ENCODE measurements around the gene LYZL1. TPM values are rescaled to one million over a fixed set of nuclear protein-coding genes. Genes with fewer than 3 reads are reported as not detected.

The LYZL1 gene
- total and polyA plus RNA-seq, 2 of the 8 experiments (the other 6 are each of a cell fraction or from before 2014, with no cell fraction given), result not detected

DNA sequence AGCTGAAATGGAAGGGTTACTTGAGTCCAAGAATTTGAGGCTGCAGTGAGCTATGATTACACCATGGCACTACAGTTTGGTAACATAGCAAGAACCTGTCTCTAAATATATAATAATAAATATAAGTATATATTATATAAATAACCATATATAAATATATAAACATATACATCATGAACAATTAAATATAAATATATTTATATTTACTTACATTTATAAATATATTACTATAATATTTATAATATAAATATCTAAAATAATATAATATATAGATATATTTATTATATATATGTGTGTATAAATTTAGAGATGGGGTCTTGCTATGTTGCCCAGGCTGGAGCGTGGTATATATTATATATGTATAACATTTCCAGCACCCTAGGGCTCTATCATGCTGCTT, 42.4 kb upstream of the LYZL1 start:
- Histone ChIP-seq H4K20me1 (replicated peaks in 1 of 2; ENCODE audit: control insufficient read depth in 1 of 2, insufficient read depth in 2 of 2, low read length in 2 of 2) (no peaks in the 10 kb centered on the region), H2AFZ (ENCODE audit: low read length) (no peak overlapping the region), H4K91ac (replicated peaks; ENCODE audit: insufficient read length, low read length) (no peak overlapping the region), H3K4me3 (ENCODE audit: extremely low read depth in 1 of 4, insufficient read depth in 2 of 4, low read depth in 3 of 4, low read length in 4 of 4) (no peak overlapping the region), H3K36me3 (ENCODE audit: control insufficient read depth in 2 of 4, insufficient read depth in 4 of 4, low read length in 3 of 4) (no peaks in the 10 kb centered on the region), H3K23me2 (ENCODE audit: low read depth, low read length) (no peaks in the 10 kb centered on the region), H2BK120ac (replicated peaks; ENCODE audit: low read depth, low read length) (no peak overlapping the region), H3K79me2 (ENCODE audit: control insufficient read depth in 1 of 2, insufficient read depth in 2 of 2, low read length in 2 of 2) (no peaks in the 10 kb centered on the region), H2AK5ac (ENCODE audit: low read depth, low read length) (no peak overlapping the region), H3K4me1 (replicated peaks in 1 of 4; ENCODE audit: control insufficient read depth in 3 of 4, insufficient read depth in 4 of 4, low read length in 3 of 4) (no peaks in the 10 kb centered on the region), H3K79me1 (ENCODE audit: low read depth, low read length) (no peaks in the 10 kb centered on the region; the same call in 1 of the 2 replicates), H2BK20ac (ENCODE audit: low read length) (no peak overlapping the region), H3K14ac (ENCODE audit: insufficient read length) (no peak overlapping the region), H2BK5ac (ENCODE audit: low read depth, low read length) (no peak overlapping the region), H2BK15ac (ENCODE audit: low read length) (no peak overlapping the region), H2BK12ac (ENCODE audit: low read depth, low read length) (no peak overlapping the region), H3K4ac (replicated peaks; ENCODE audit: insufficient read length, low read depth, low read length) (no peak overlapping the region), H3K9me3 (ENCODE audit: insufficient read depth in 2 of 2, low read depth in 1 of 2, low read length in 1 of 2) (no peaks in the 10 kb centered on the region), H4K8ac (ENCODE audit: extremely low read depth, insufficient read depth, low read length) (no peak overlapping the region), H3K4me2 (ENCODE audit: insufficient read depth in 1 of 2, low read depth in 2 of 2, low read length in 2 of 2) (no peak overlapping the region), H3K27ac (ENCODE audit: low read depth, low read length) (no peak overlapping the region), H3K56ac (replicated peaks; ENCODE audit: insufficient read length, low read depth, low read length) (no peak overlapping the region), H4K5ac (ENCODE audit: insufficient read length, low read depth, low read length) (no peak overlapping the region), H3K27me3 (replicated peaks in 1 of 4; ENCODE audit: control insufficient read depth in 3 of 4, extremely low read depth in 1 of 4, insufficient read depth in 3 of 4, low read length in 3 of 4) (no peaks in the 10 kb centered on the region), H3K9ac (replicated peaks in 1 of 4; ENCODE audit: extremely low read depth in 1 of 4, low read depth in 3 of 4, low read length in 3 of 4) (no peak overlapping the region), H3K18ac (ENCODE audit: extremely low read depth, low read length) (no peak overlapping the region), H3K23ac (ENCODE audit: insufficient read length) (no peak overlapping the region)
- ChIA-PET CTCF (ENCODE audit: partially characterized antibody) (interaction anchor here (0.6 to 1.7 kb wide), 3 partner anchors 14 to 258 kb away, joined by 3 to 4 read pairs (median 4); no protein-coding TSS in a partner anchor), POLR2A (ENCODE audit: partially characterized antibody) (no interaction called here)
- DNase-seq (ENCODE audit: low read depth in 1 of 2, low spot score in 2 of 2), result no peak
- TF ChIP-seq MAX (IDR thresholded peaks at IDR 0.05) (no peak), CBX8 (IDR thresholded peaks at IDR 0.05; ENCODE audit: borderline replicate concordance, low read depth, low read length) (no peak), ZNF274 (IDR thresholded peaks at IDR 0.05; ENCODE audit: borderline replicate concordance, extremely low read depth, low read length) (no peak), EP300 (IDR thresholded peaks at IDR 0.05; ENCODE audit: borderline replicate concordance in 1 of 2, low read depth in 2 of 2, low read length in 2 of 2) (no peak), BRCA1 (IDR thresholded peaks at IDR 0.05; ENCODE audit: low read depth, low read length) (no peak), TEAD4 (IDR thresholded peaks at IDR 0.05; ENCODE audit: low read depth, low read length) (no peak), ASH2L (IDR thresholded peaks at IDR 0.05; ENCODE audit: low read length) (no peak), SRF (IDR thresholded peaks at IDR 0.05; ENCODE audit: low read depth, low read length) (no peak), CBX5 (IDR thresholded peaks at IDR 0.05; ENCODE audit: low read depth, low read length) (no peak)
- no peak for FAIRE-seq
- 88% methylated on average over 1 of the region's 1 CpG; no CpG with 5 or more reads in 1 of the 2 experiments for WGBS, 2 experiments (ENCODE audit: extremely low coverage in 1 of 2, insufficient coverage in 1 of 2, insufficient read length in 1 of 2, insufficient replicate concordance in 2 of 2, low coverage in 1 of 2, low lambda C conversion rate in 2 of 2, missing lambda C conversion rate in 1 of 2)

Data from H1 (cell line).